Liver (tissue), 3 donors: Measurements from ENCODE around the gene DCK.

Experiments used
- CTCF ChIP-seq: fragments of 150-350 bp; IDR thresholded peaks from 2 replicates; pipeline ENCODE4 v1.5.1; 2017; ENCODE audit warnings: improper control_type of control experiment, low read depth, low read length; ENCODE audit not compliant: missing input control
- HNF4A ChIP-seq, 2 donors: conservative IDR thresholded peaks; 2 replicates each; pipeline ENCODE4 v1.6.1; 2016; ENCODE audit warnings: antibody characterized with exemption in 2 of 2, mild to moderate bottlenecking in 2 of 2
- HNF4G ChIP-seq: IDR thresholded peaks from 2 replicates; pipeline ENCODE4 v1.6.1; 2016; ENCODE audit warnings: antibody characterized with exemption
- JUND ChIP-seq, 2 donors: IDR thresholded peaks; 2 replicates each; pipeline ENCODE4 v1.6.1; 2016; ENCODE audit warnings: antibody characterized with exemption in 2 of 2
- MAX ChIP-seq: IDR thresholded peaks from 2 replicates; pipeline ENCODE4 v1.6.1; 2016; ENCODE audit warnings: antibody characterized with exemption
- RAD21 ChIP-seq, 2 donors: IDR thresholded peaks; 2 replicates each; pipeline ENCODE4 v1.6.1; 2016; ENCODE audit warnings: antibody characterized with exemption in 2 of 2, mild to moderate bottlenecking in 2 of 2
- REST ChIP-seq: IDR thresholded peaks from 2 replicates; pipeline ENCODE4 v1.6.1; 2016; ENCODE audit warnings: antibody characterized with exemption, mild to moderate bottlenecking
- RXRA ChIP-seq, 2 donors: IDR thresholded peaks; 2 replicates each; pipeline ENCODE4 v1.6.1; 2017 to 2018; ENCODE audit warnings: antibody characterized with exemption in 2 of 2, mild to moderate bottlenecking in 1 of 2
- donor health status: healthy.
- donor health status: healthy.

GRCh38 chr4:71029504-71029903, 36.1 kb downstream of the DCK start:
- no peak for TF ChIP-seq RXRA (IDR thresholded peaks at IDR 0.05)
- TF ChIP-seq RAD21 (IDR thresholded peaks at IDR 0.05), result no peak
- TF ChIP-seq HNF4G, result no peak
- no peak for TF ChIP-seq CTCF
- no peak for TF ChIP-seq JUND (IDR thresholded peaks at IDR 0.05)
- TF ChIP-seq HNF4A (conservative IDR thresholded peaks at IDR 0.05), result no peak
- no peak for TF ChIP-seq REST
- TF ChIP-seq MAX, result no peak
